HCT116 (cell line): ENCODE data around the gene TYRP1. TPM values are rescaled to one million over a fixed set of nuclear protein-coding genes. Genes with fewer than 3 reads are reported as not detected.

Source experiments
- ATAC-seq: fragments of 200-7000 bp; cut with Tn5 transposase; 2 replicates; pipeline ENCODE4 v1.9.1; 2020; ENCODE audit warnings: mild to moderate bottlenecking, moderate library complexity
- BruUV-seq: library from RNA; stranded (reverse); fragments of 400-500 nt; replicated peaks from 2 replicates; lab custom pipeline; 2021; lab: Mats Ljungman, UMichigan
- CTCF ChIA-PET: fragments of 300-600 bp; sonication (Branson Sonifier 250); formaldehyde crosslinking; loops from one replicate; lab custom pipeline; 2021; ENCODE audit warnings: antibody characterized with exemption; lab: Charles Lee
- POLR2A ChIA-PET: fragments of 300-600, 350-600 bp; sonication (Branson Sonifier 250); formaldehyde crosslinking; loops from one replicate; lab custom pipeline; 2021; ENCODE audit warnings: antibody characterized with exemption; lab: Charles Lee
- RAD21 ChIA-PET, 2 experiments: fragments of 300-600 bp; sonication (Branson Sonifier 250); formaldehyde crosslinking; loops; one replicate each; lab custom pipeline; 2023; ENCODE audit warnings: low total read pairs in 2 of 2; ENCODE audit not compliant: uncharacterized antibody in 2 of 2, unreplicated experiment in 2 of 2, low non-redundant PET in 1 of 2; lab: Charles Lee
- DNase-seq: peaks from one replicate; pipeline ENCODE4 v3.0.0-alpha.2; 2010; ENCODE audit warnings: low read depth, low spot score
- H2AFZ ChIP-seq: fragments of 200-600 bp; shearing (Covaris generic), sonication (generic); 2 replicates; pipeline ENCODE4 v1.6.1; 2017; ENCODE audit warnings: low read depth, mixed run types, mixed read lengths, antibody characterized with exemption, low read length; ENCODE audit not compliant: poor library complexity, severe bottlenecking
- H3K27ac ChIP-seq: 2 replicates; pipeline ENCODE4 v1.5.1; 2012; ENCODE audit warnings: low read depth, low read length
- H3K27me3 ChIP-seq: fragments of 200-600 bp; sonication (generic); 2 replicates; pipeline ENCODE4 v1.6.1; 2016; ENCODE audit warnings: mixed run types, low read length, mixed read lengths; ENCODE audit not compliant: insufficient read depth
- H3K36me3 ChIP-seq, 2 experiments: fragments of 200-500 bp in 1 of 2; fragments of 200-600 bp in 1 of 2; sonication (Bioruptor generic) in 1 of 2; sonication (generic) in 1 of 2; 2 replicates each; pipeline versions ENCODE4 v1.5.1 to v1.6.1; 2014 to 2016; ENCODE audit warnings: low read length in 2 of 2, inconsistent platforms in 1 of 2, mixed read lengths in 1 of 2, mixed run types in 1 of 2; ENCODE audit not compliant: insufficient read depth in 2 of 2, control insufficient read depth in 1 of 2
- H3K4me1 ChIP-seq, 2 experiments: fragments of 200-600 bp in 1 of 2; sonication (generic) in 1 of 2; 2 replicates each; pipeline versions ENCODE4 v1.5.1 to v1.6.1; 2012 to 2017; ENCODE audit warnings: low read length in 2 of 2, inconsistent platforms in 1 of 2, mild to moderate bottlenecking in 1 of 2, mixed read lengths in 1 of 2, mixed run types in 1 of 2, moderate library complexity in 1 of 2; ENCODE audit not compliant: insufficient read depth in 2 of 2, control insufficient read depth in 1 of 2
- H3K4me2 ChIP-seq: fragments of 200-600 bp; sonication (generic); 2 replicates; pipeline ENCODE4 v1.6.1; 2017; ENCODE audit warnings: mixed run types, low read length, mixed read lengths
- H3K4me3 ChIP-seq, 2 experiments: fragments of 200-600 bp in 1 of 2; sonication (generic) in 1 of 2; replicated peaks in 1 of 2; 2 replicates each; pipeline ENCODE4 v1.5.1; 2011 to 2016; ENCODE audit warnings: low read length in 2 of 2, control low read depth in 1 of 2, low read depth in 1 of 2, mild to moderate bottlenecking in 1 of 2, mixed read lengths in 1 of 2, mixed run types in 1 of 2
- H3K79me2 ChIP-seq: fragments of 200-600 bp; sonication (generic); 2 replicates; pipeline ENCODE4 v1.6.1; 2017; ENCODE audit warnings: mild to moderate bottlenecking, mixed run types, low read length, moderate library complexity, mixed read lengths; ENCODE audit not compliant: insufficient read depth
- H3K9ac ChIP-seq: fragments of 200-600 bp; sonication (generic); 2 replicates; pipeline ENCODE4 v1.6.1; 2016; ENCODE audit warnings: low read length, mixed read lengths
- H3K9me2 ChIP-seq: fragments of 200-600 bp; sonication (generic), shearing (Covaris generic); 2 replicates; pipeline ENCODE4 v1.6.1; 2017; ENCODE audit warnings: mixed run types, mild to moderate bottlenecking, moderate library complexity; ENCODE audit not compliant: insufficient read depth
- H3K9me3 ChIP-seq, 2 experiments: fragments of 200-500 bp in 1 of 2; fragments of 200-600 bp in 1 of 2; sonication (Bioruptor generic) in 1 of 2; sonication (generic) in 1 of 2; 2 replicates each; pipeline ENCODE4 v1.6.1; 2014 to 2017; ENCODE audit warnings: low read length in 2 of 2, mixed read lengths in 2 of 2, inconsistent platforms in 1 of 2, low read depth in 1 of 2, mild to moderate bottlenecking in 1 of 2, mixed run types in 1 of 2, moderate library complexity in 1 of 2; ENCODE audit not compliant: control insufficient read depth in 1 of 2, insufficient read depth in 1 of 2
- H4K20me1 ChIP-seq: fragments of 200-600 bp; sonication (generic), shearing (Covaris generic); 2 replicates; pipeline ENCODE4 v1.6.1; 2017; ENCODE audit warnings: mixed run types, mild to moderate bottlenecking, moderate library complexity; ENCODE audit not compliant: insufficient read depth
- CBX3 ChIP-seq: IDR thresholded peaks from 2 replicates; pipeline ENCODE4 v1.6.1; 2012; ENCODE audit warnings: low read depth
- CEBPB ChIP-seq: IDR thresholded peaks from 2 replicates; pipeline ENCODE4 v1.6.1; 2012; ENCODE audit warnings: low read depth
- EZH2phosphoT487 ChIP-seq: fragments of 200-600 bp; IDR thresholded peaks from 2 replicates; pipeline ENCODE4 v1.6.1; 2018; ENCODE audit warnings: antibody characterized with exemption, borderline replicate concordance
- POLR2AphosphoS5 ChIP-seq: IDR thresholded peaks from 2 replicates; pipeline ENCODE4 v1.6.1; 2011; ENCODE audit warnings: mild to moderate bottlenecking, low read depth, low read length, moderate library complexity
- RAD21 ChIP-seq: IDR thresholded peaks from 2 replicates; pipeline ENCODE4 v1.6.1; 2012; ENCODE audit warnings: low read depth, mild to moderate bottlenecking
- SRF ChIP-seq: IDR thresholded peaks from 2 replicates; pipeline ENCODE4 v1.6.1; 2012; ENCODE audit warnings: low read depth
- YY1 ChIP-seq: IDR thresholded peaks from 2 replicates; pipeline ENCODE4 v1.6.1; 2011; ENCODE audit warnings: low read length, low read depth, moderate library complexity, mild to moderate bottlenecking; ENCODE audit not compliant: insufficient replicate concordance; ENCODE audit errors: extremely low read depth
- intact Hi-C: fragments of 100-400 bp; cut with micrococcal nuclease; formaldehyde crosslinking; loops from 2 replicates; pipeline ENCODE4 v1.10.0; 2022
- total RNA-seq: library from RNA; stranded (reverse); gene quantifications from one replicate; pipeline ENCODE4 v1.2.1, GENCODE V29; 2021; ENCODE audit not compliant: unreplicated experiment
- TF ChIP-seq, protein P1 (sequence below): IDR thresholded peaks from 2 replicates; pipeline ENCODE4 v1.6.1; 2012
- TF ChIP-seq, protein P2 (sequence below): IDR thresholded peaks from 2 replicates; pipeline ENCODE4 v1.6.1; 2012; ENCODE audit warnings: low read depth
- TF ChIP-seq, protein P3 (sequence below): IDR thresholded peaks from 2 replicates; pipeline ENCODE4 v1.6.1; 2011; ENCODE audit warnings: mild to moderate bottlenecking, low read length, moderate library complexity; ENCODE audit not compliant: insufficient replicate concordance; ENCODE audit errors: extremely low read depth
- TF ChIP-seq, protein P4 (sequence below): IDR thresholded peaks from 2 replicates; pipeline ENCODE4 v1.6.1; 2012

Gene TYRP1
- total RNA-seq, 1 experiment from 2014 or later, result not detected

DNA sequence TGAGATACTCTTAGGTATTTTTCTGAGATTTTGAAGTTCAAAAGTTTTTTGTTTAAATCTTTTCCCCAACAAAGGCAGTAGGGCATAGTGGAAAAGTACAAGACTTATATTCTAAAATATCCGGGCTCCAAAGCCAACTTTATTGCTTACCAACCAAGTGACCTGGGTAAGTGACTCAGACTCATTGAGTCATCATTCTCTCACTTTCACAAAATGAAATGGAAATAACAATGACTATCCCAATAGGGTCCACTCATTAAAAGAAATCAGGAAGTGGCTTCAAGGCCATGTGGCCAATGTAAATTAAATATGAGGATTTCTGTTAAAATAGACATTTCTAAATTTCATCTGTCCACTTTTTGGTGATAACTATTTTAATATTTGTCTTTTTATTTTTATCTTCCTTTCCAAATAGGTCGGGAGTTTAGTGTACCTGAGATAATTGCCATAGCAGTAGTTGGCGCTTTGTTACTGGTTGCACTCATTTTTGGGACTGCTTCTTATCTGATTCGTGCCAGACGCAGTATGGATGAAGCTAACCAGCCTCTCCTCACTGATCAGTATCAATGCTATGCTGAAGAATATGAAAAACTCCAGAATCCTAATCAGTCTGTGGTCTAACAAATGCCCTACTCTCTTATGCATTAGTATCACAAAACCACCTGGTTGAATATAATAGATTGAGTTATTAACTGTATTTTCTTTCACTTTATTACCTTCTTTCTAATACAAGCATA, 15.5 kb downstream of the TYRP1 start (continued):
- TF ChIP-seq, protein P1, sequence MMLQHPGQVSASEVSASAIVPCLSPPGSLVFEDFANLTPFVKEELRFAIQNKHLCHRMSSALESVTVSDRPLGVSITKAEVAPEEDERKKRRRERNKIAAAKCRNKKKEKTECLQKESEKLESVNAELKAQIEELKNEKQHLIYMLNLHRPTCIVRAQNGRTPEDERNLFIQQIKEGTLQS, result no peak
- TF ChIP-seq CBX3 (peak; percentile 38; the same call in 1 of the 2 replicates), SRF (0 out of 2 replicates have a peak, but pooled peaks have one; percentile 31), CEBPB (peak; percentile 48; the same call in 1 of the 2 replicates)
- TF ChIP-seq, all 23 proteins: peak for 8

DNA sequence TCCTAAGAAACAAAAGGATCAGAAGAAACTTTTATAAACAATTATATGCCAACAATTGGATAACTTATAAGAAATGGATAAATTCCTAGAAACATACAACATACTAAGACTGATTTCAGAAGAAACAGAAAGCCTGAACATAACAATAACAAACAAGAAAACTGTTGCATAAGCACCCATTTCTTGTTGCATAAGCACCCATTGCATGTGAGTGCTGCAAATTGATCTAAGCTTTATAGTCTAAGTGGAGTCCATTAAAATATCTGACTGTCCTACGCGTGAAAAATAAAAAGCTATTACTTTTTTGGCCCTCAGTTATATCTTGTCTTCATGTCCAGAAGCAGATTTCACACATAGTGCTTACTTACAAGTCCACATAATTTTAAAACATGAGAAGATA, 19.3 kb downstream of the TYRP1 start:
- ATAC-seq (no peak), DNase-seq (no peak)
- no peak for TF ChIP-seq YY1
- no peak for TF ChIP-seq CEBPB
- TF ChIP-seq SRF, result no peak
- Histone ChIP-seq H4K20me1 (no peaks in the 10 kb centered on the region), H3K9me2 (no peaks in the 10 kb centered on the region), H2AFZ (no peak overlapping the region), H3K27me3 (no peaks in the 10 kb centered on the region), H3K36me3 (no peaks in the 10 kb centered on the region), H3K4me3 (no peak overlapping the region), H3K9me3 (no peaks in the 10 kb centered on the region), H3K4me1 (peaks cover 6 to 10% of the 10 kb centered on the region in 2 experiments; a peak in 3 of 4 replicates), H3K9ac (no peak overlapping the region), H3K4me2 (no peak overlapping the region), H3K27ac (no peak overlapping the region), H3K79me2 (no peaks in the 10 kb centered on the region)
- POLR2A ChIA-PET, result no interaction called here
- intact Hi-C loops, result no loop called here
- RAD21 ChIA-PET, result no interaction called here
- no TSS peak for BruUV-seq
- CTCF ChIA-PET, result no interaction called here

DNA sequence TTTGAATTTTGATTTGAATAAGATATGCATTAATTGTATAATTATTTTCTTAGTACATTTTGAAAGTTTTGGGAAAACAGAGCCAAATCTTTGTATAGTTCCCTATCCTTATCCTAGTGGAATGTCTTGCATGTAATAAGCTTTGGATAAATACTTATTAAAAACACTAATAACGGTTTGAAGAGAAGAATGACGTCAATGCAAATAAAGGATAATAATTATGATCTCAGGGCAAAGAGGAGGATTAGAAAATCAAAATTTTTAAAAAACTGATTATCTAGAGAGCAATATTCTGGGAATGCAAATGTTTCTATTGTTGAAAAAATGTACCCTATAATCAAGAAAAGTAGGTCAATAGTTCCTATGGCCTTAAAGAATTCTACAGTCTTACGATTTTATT, 22.1 kb downstream of the TYRP1 start:
- RAD21 ChIA-PET, result no interaction called here
- TF ChIP-seq EZH2phosphoT487, result no peak
- TF ChIP-seq, protein P2, sequence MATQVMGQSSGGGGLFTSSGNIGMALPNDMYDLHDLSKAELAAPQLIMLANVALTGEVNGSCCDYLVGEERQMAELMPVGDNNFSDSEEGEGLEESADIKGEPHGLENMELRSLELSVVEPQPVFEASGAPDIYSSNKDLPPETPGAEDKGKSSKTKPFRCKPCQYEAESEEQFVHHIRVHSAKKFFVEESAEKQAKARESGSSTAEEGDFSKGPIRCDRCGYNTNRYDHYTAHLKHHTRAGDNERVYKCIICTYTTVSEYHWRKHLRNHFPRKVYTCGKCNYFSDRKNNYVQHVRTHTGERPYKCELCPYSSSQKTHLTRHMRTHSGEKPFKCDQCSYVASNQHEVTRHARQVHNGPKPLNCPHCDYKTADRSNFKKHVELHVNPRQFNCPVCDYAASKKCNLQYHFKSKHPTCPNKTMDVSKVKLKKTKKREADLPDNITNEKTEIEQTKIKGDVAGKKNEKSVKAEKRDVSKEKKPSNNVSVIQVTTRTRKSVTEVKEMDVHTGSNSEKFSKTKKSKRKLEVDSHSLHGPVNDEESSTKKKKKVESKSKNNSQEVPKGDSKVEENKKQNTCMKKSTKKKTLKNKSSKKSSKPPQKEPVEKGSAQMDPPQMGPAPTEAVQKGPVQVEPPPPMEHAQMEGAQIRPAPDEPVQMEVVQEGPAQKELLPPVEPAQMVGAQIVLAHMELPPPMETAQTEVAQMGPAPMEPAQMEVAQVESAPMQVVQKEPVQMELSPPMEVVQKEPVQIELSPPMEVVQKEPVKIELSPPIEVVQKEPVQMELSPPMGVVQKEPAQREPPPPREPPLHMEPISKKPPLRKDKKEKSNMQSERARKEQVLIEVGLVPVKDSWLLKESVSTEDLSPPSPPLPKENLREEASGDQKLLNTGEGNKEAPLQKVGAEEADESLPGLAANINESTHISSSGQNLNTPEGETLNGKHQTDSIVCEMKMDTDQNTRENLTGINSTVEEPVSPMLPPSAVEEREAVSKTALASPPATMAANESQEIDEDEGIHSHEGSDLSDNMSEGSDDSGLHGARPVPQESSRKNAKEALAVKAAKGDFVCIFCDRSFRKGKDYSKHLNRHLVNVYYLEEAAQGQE, result no peak
- no peak for TF ChIP-seq SRF
- TF ChIP-seq, protein P3, sequence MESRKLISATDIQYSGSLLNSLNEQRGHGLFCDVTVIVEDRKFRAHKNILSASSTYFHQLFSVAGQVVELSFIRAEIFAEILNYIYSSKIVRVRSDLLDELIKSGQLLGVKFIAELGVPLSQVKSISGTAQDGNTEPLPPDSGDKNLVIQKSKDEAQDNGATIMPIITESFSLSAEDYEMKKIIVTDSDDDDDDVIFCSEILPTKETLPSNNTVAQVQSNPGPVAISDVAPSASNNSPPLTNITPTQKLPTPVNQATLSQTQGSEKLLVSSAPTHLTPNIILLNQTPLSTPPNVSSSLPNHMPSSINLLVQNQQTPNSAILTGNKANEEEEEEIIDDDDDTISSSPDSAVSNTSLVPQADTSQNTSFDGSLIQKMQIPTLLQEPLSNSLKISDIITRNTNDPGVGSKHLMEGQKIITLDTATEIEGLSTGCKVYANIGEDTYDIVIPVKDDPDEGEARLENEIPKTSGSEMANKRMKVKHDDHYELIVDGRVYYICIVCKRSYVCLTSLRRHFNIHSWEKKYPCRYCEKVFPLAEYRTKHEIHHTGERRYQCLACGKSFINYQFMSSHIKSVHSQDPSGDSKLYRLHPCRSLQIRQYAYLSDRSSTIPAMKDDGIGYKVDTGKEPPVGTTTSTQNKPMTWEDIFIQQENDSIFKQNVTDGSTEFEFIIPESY, result no peak
- TF ChIP-seq, protein P4, sequence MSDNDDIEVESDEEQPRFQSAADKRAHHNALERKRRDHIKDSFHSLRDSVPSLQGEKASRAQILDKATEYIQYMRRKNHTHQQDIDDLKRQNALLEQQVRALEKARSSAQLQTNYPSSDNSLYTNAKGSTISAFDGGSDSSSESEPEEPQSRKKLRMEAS, result no peak
- no peak for TF ChIP-seq CEBPB
- no peak for TF ChIP-seq RAD21
- TF ChIP-seq POLR2AphosphoS5, result no peak

More for the DNA sequence above, 22.1 kb downstream of the TYRP1 start:
- no peaks in the 10 kb centered on the region for H3K79me2 ChIP-seq
- H2AFZ ChIP-seq, result no peak overlapping the region
- H3K9me2 ChIP-seq, result no peaks in the 10 kb centered on the region
- no peaks in the 10 kb centered on the region for H3K36me3 ChIP-seq
- no peaks in the 10 kb centered on the region for H4K20me1 ChIP-seq
- no peak overlapping the region for H3K4me2 ChIP-seq
- no TSS peak for BruUV-seq
- intact Hi-C loops, result no loop called here
- no peaks in the 10 kb centered on the region for H3K27me3 ChIP-seq
- H3K9me3 ChIP-seq, result no peaks in the 10 kb centered on the region
- no peak for DNase-seq
- H3K27ac ChIP-seq, result no peak overlapping the region
- no peak for ATAC-seq
- H3K4me1 ChIP-seq, result no peaks in the 10 kb centered on the region
- CTCF ChIA-PET, result no interaction called here
- no peak overlapping the region for H3K4me3 ChIP-seq
- POLR2A ChIA-PET, result no interaction called here
- H3K9ac ChIP-seq, result no peak overlapping the region
